OCI-LY7 (cell line): ENCODE data around the gene IL36B. TPM values are rescaled to one million over a fixed set of nuclear protein-coding genes. Genes with fewer than 3 reads are reported as not detected.

Experiments
- BruUV-seq: library from RNA; stranded (reverse); fragments of 400-500 nt; replicated peaks from 2 replicates; lab custom pipeline; 2021; lab: Mats Ljungman, UMichigan
- CTCF ChIA-PET: fragments of 300-600 bp; sonication (Branson Sonifier 250); formaldehyde crosslinking; loops from one replicate; lab custom pipeline; 2022; ENCODE audit warnings: antibody characterized with exemption; ENCODE audit not compliant: unreplicated experiment; lab: Charles Lee
- POLR2A ChIA-PET: fragments of 300-600 bp; sonication (Branson Sonifier 250); formaldehyde crosslinking; loops from one replicate; lab custom pipeline; 2022; ENCODE audit warnings: antibody characterized with exemption; lab: Charles Lee
- DNase-seq: peaks from one replicate; pipeline ENCODE4 v3.0.0-alpha.2; 2015; ENCODE audit warnings: low spot score
- H2AFZ ChIP-seq: fragments of 200-600 bp; sonication (generic), shearing (Covaris generic); 2 replicates; pipeline ENCODE4 v1.6.1; 2014; ENCODE audit warnings: mild to moderate bottlenecking, antibody characterized with exemption, low read length, moderate library complexity
- H3K27ac ChIP-seq: fragments of 200-600 bp; sonication (generic); 2 replicates; pipeline ENCODE4 v1.5.1; 2014; ENCODE audit warnings: mixed run types, low read depth, mild to moderate bottlenecking, moderate library complexity, low read length, inconsistent platforms; ENCODE audit not compliant: poor library complexity, severe bottlenecking
- H3K36me3 ChIP-seq: fragments of 200-600 bp; sonication (generic); 2 replicates; pipeline ENCODE4 v1.6.1; 2014; ENCODE audit warnings: mild to moderate bottlenecking, antibody characterized with exemption, low read length, moderate library complexity, mixed read lengths; ENCODE audit not compliant: insufficient read depth
- H3K4me1 ChIP-seq: fragments of 200-600 bp; sonication (generic); 2 replicates; pipeline ENCODE4 v1.5.1; 2014; ENCODE audit warnings: mild to moderate bottlenecking, low read length; ENCODE audit not compliant: insufficient read depth, poor library complexity, severe bottlenecking
- H3K4me2 ChIP-seq: fragments of 200-600 bp; sonication (generic); 2 replicates; pipeline ENCODE4 v1.6.1; 2014; ENCODE audit warnings: mild to moderate bottlenecking, low read length
- H3K4me3 ChIP-seq: fragments of 200-600 bp; sonication (generic); 2 replicates; pipeline ENCODE4 v1.5.1; 2014; ENCODE audit warnings: mild to moderate bottlenecking, low read depth, low read length; ENCODE audit not compliant: poor library complexity, severe bottlenecking
- H3K79me2 ChIP-seq: fragments of 200-600 bp; sonication (generic); 2 replicates; pipeline ENCODE4 v1.6.1; 2016; ENCODE audit warnings: low read depth, mild to moderate bottlenecking, low read length, moderate library complexity, mixed read lengths; ENCODE audit not compliant: insufficient read depth
- H3K9me2 ChIP-seq: fragments of 200-600 bp; sonication (generic); 2 replicates; pipeline ENCODE4 v1.6.1; 2016; ENCODE audit warnings: mild to moderate bottlenecking, low read length, mixed read lengths; ENCODE audit not compliant: insufficient read depth
- H3K9me3 ChIP-seq: fragments of 200-600 bp; sonication (generic); 2 replicates; pipeline ENCODE4 v1.6.1; 2014; ENCODE audit warnings: mild to moderate bottlenecking, mixed run types, low read length, mixed read lengths
- H4K20me1 ChIP-seq: fragments of 200-600 bp; sonication (generic); 2 replicates; pipeline ENCODE4 v1.6.1; 2014; ENCODE audit warnings: mild to moderate bottlenecking, antibody characterized with exemption, low read length, moderate library complexity, mixed read lengths; ENCODE audit not compliant: insufficient read depth
- EZH2phosphoT487 ChIP-seq: fragments of 200-600 bp; sonication (generic); IDR thresholded peaks from 2 replicates; pipeline ENCODE4 v1.6.1; 2018; ENCODE audit warnings: low read depth, borderline replicate concordance, mild to moderate bottlenecking, mixed run types, antibody characterized with exemption, low read length, moderate library complexity, mixed read lengths
- intact Hi-C: fragments of 100-400 bp; cut with micrococcal nuclease; formaldehyde crosslinking; loops from one replicate; pipeline ENCODE4 v1.10.0; 2022; ENCODE audit not compliant: unreplicated experiment
- total RNA-seq, 2 experiments: library from RNA; depleted of rRNA in 1 of 2; stranded (reverse); fragments of >200 nt in 1 of 2; shearing (Covaris generic) in 1 of 2; gene quantifications; 2 replicates each; pipeline ENCODE4 v1.2.3, GENCODE V29; 2014 to 2022
- TF ChIP-seq, protein P1 (sequence below): fragments of 200-600 bp; sonication (generic); conservative IDR thresholded peaks from 2 replicates; pipeline ENCODE4 v1.5.1; 2014; ENCODE audit warnings: mild to moderate bottlenecking, antibody characterized with exemption, low read length, moderate library complexity, mixed read lengths

Gene IL36B
- total RNA-seq, 2 experiments from 2014 or later: not detected

DNA sequence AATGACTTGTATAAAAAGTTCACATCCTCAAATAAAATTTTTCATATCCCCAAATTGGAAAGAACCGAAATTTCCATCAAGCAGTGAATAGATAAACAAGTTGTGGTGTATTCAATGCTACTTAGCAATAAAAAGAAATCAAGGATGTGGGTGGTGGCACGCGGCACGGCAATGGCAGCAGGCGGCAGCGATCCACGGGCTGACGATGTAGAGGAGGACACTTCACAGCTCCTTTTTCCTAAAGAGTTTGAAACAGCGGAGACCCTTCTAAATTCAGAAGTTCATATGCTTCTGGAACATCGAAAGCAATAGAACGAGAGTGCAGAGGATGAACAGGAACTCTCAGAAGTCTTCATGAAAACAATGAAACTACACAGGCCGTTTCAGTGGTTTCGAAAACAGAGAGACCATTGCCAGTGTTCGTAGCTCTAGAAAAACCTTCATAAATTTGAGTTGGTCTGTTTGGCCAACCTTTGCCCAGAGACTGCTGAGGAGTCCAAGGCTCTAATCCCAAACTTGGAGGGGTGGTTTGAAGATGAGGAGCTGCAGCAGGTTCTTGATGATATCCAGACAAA lies 57.2 kb downstream of the IL36B start:
- DNase-seq: no peak
- no peak overlapping the region for H3K4me3 ChIP-seq
- no peaks in the 10 kb centered on the region for H3K9me2 ChIP-seq
- no peaks in the 10 kb centered on the region for H3K79me2 ChIP-seq
- H4K20me1 ChIP-seq: no peaks in the 10 kb centered on the region
- H3K36me3 ChIP-seq: no peaks in the 10 kb centered on the region
- BruUV-seq: no TSS peak
- no peak for TF ChIP-seq EZH2phosphoT487
- TF ChIP-seq, protein P1, sequence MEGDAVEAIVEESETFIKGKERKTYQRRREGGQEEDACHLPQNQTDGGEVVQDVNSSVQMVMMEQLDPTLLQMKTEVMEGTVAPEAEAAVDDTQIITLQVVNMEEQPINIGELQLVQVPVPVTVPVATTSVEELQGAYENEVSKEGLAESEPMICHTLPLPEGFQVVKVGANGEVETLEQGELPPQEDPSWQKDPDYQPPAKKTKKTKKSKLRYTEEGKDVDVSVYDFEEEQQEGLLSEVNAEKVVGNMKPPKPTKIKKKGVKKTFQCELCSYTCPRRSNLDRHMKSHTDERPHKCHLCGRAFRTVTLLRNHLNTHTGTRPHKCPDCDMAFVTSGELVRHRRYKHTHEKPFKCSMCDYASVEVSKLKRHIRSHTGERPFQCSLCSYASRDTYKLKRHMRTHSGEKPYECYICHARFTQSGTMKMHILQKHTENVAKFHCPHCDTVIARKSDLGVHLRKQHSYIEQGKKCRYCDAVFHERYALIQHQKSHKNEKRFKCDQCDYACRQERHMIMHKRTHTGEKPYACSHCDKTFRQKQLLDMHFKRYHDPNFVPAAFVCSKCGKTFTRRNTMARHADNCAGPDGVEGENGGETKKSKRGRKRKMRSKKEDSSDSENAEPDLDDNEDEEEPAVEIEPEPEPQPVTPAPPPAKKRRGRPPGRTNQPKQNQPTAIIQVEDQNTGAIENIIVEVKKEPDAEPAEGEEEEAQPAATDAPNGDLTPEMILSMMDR: no peak
- H3K4me1 ChIP-seq: no peaks in the 10 kb centered on the region
- no peak overlapping the region for H3K27ac ChIP-seq
- intact Hi-C loops: no loop called here
- H2AFZ ChIP-seq: no peak overlapping the region
- ChIA-PET CTCF (no interaction called here), POLR2A (interaction anchor here (0.6 kb wide), 1 partner anchor 724 kb away, joined by 5 read pairs; no protein-coding TSS in a partner anchor)
- no peak overlapping the region for H3K4me2 ChIP-seq
- H3K9me3 ChIP-seq: peaks cover 7% of the 10 kb centered on the region; the same call in 1 of the 2 replicates

DNA sequence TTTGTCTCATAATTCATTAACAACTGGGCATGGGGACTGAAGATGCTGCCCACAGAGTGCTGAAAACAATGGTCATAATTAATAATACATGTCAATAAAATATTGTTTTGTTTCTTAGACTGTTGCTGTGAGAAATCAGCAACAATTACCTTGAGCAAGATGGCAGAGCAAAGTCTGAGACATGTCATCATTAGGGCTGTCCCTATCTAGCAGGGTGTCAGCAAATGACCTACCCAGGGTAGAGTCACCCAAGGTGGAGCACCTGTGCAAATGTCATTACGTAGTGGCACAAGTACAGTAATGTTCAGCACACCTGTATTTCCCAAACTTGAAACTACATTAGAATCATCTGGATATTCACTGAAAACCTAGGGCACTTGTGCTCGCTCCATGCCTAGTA lies 58.0 kb downstream of the IL36B start:
- Histone ChIP-seq H2AFZ (no peak overlapping the region), H3K27ac (no peak overlapping the region), H3K4me3 (no peak overlapping the region), H4K20me1 (no peaks in the 10 kb centered on the region), H3K4me2 (no peak overlapping the region), H3K36me3 (no peaks in the 10 kb centered on the region), H3K79me2 (no peaks in the 10 kb centered on the region), H3K9me3 (no peaks in the 10 kb centered on the region), H3K9me2 (no peaks in the 10 kb centered on the region), H3K4me1 (no peaks in the 10 kb centered on the region)
- CTCF ChIA-PET: no interaction called here
- no TSS peak for BruUV-seq
- POLR2A ChIA-PET: no interaction called here
- TF ChIP-seq, protein P1: no peak
- no peak for TF ChIP-seq EZH2phosphoT487
- intact Hi-C loops: no loop called here
- no peak for DNase-seq

DNA sequence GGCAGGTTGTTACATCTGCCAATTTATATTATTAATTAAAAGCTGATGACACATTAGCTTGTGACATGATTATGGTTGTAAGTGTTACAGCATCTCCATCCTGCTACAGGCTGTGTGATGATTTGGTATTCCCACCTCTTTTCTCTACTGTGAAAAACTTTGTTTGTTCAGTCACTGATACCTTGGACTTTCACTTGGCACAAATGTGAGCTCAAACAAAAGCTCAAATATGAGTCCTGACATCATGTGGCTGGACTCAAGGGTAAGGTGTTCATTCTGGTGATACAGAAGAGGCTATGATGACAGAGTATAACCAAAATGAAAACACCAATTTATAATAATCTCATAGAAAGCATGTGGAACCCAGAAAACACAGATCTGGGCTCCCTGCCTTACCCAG lies 58.8 kb downstream of the IL36B start:
- BruUV-seq: no TSS peak
- Histone ChIP-seq H3K9me3 (no peaks in the 10 kb centered on the region), H3K36me3 (no peaks in the 10 kb centered on the region), H3K4me2 (no peak overlapping the region), H3K9me2 (no peaks in the 10 kb centered on the region), H4K20me1 (no peaks in the 10 kb centered on the region), H2AFZ (no peak overlapping the region), H3K27ac (no peak overlapping the region), H3K79me2 (no peaks in the 10 kb centered on the region), H3K4me3 (no peak overlapping the region), H3K4me1 (no peaks in the 10 kb centered on the region)
- TF ChIP-seq EZH2phosphoT487: no peak
- POLR2A ChIA-PET: interaction anchor here (0.7 kb wide), 1 partner anchor 362 kb away, joined by 3 read pairs; no protein-coding TSS in a partner anchor
- CTCF ChIA-PET: no interaction called here
- no peak for DNase-seq
- intact Hi-C loops: no loop called here
